Testis (tissue), 3 donors: ENCODE results near the gene BACH2. TPM values are rescaled to one million over a fixed set of nuclear protein-coding genes. Genes with fewer than 3 reads are reported as not detected.

Source experiments
- DNase-seq: peaks from one replicate; pipeline ENCODE4 v3.0.0-alpha.2; 2019
- H3K27ac ChIP-seq, 2 donors: fragments of 200-600 bp; sonication (generic); one replicate each; pipeline ENCODE4 v1.5.1; 2019
- H3K27me3 ChIP-seq: fragments of 200-600 bp; sonication (generic); one replicate; pipeline ENCODE4 v1.5.1; 2019
- H3K36me3 ChIP-seq: fragments of 200-600 bp; sonication (generic); one replicate; pipeline ENCODE4 v1.5.1; 2017; ENCODE audit warnings: low read depth; ENCODE audit errors: missing control alignments
- H3K4me1 ChIP-seq: fragments of 200-600 bp; sonication (generic); one replicate; pipeline ENCODE4 v1.5.1; 2019
- H3K4me3 ChIP-seq, 2 donors: fragments of 200-600 bp; sonication (generic); one replicate each; pipeline ENCODE4 v1.5.1; 2017 to 2019
- H3K9me3 ChIP-seq: fragments of 200-600 bp; sonication (generic); one replicate; pipeline ENCODE4 v1.5.1; 2017
- POLR2A ChIP-seq: fragments of 450-650 bp; IDR thresholded peaks from one replicate; pipeline ENCODE4 v1.6.1; 2017; ENCODE audit warnings: antibody characterized with exemption, mild to moderate bottlenecking, moderate library complexity
- WGBS, 2 donors: methylation state at CpG; one replicate each; pipeline ENCODE4 v1.1.5; 2018; 5-methylcytosine and 5-hydroxymethylcytosine counted together
- intact Hi-C: fragments of 100-400 bp; cut with DNase I; formaldehyde crosslinking; loops from one replicate; pipeline ENCODE4 v1.15.1; 2023; ENCODE audit warnings: low total_unique reads
- polyA plus RNA-seq: library from polyadenylated mRNA; stranded (reverse); fragments of 350-450 nt; fragmentation: Illumina TruSeq; extraction: RNeasy Lipid Tissue Mini Kit (QIAGEN cat#74804); gene quantifications from one replicate; pipeline ENCODE4 v1.2.3, GENCODE V29; 2014; ENCODE audit warnings: low read depth, low replicate concordance; ENCODE audit not compliant: insufficient read depth
- total RNA-seq, 2 donors: library from RNA; depleted of rRNA; stranded (reverse); fragments of >200 nt; gene quantifications; one replicate each; pipeline ENCODE4 v1.2.3, GENCODE V29; 2016
- TF ChIP-seq, protein P1 (sequence below), 3 experiments: fragments of 450-650 bp in 2 of 3; fragments of 200-600 bp in 1 of 3; sonication (generic) in 1 of 3; IDR thresholded peaks; one replicate each; pipeline ENCODE4 v1.5.1; 2016 to 2019; ENCODE audit warnings: antibody characterized with exemption in 3 of 3, mild to moderate bottlenecking in 2 of 3, moderate library complexity in 1 of 3

BACH2 gene
- total and polyA plus RNA-seq, 3 donors from 2014 or later: 5.0 to 8.3 (median 6.5) TPM

DNA sequence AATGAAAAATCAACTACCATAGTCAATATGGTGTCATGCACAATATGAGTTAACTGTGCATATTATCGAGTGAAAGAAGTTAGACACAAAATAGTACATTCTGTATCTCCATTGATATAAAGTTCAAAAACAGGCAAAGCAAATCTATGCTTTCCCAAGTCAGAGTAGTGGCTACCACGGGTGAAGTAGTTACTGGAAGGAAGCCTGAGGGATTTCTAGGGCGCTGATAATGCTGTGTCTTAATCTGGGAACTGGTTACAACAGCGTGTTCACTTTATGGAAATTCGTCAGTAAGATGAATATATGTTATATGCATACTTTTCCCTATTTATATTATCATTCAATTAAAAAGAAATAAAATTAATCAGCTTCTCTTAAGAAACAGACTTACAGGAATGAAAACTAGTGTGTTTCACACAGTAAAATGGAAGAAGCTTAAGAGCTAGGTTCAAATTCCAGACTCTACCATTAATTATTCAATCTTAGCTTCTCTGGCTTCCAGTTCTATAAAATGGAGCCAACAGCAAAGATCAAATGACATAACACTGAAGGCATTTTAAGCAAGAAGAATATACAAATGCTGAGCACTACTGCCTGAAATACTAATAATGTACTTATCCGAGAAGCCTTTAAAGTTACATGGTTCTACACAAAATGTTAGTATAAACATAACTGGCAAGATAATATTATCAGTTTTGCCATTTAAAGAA, 19.2 kb downstream of the BACH2 start:
- 66 to 68% methylated on average over 6 of the region's 6 CpGs for WGBS, 2 donors
- no peak for DNase-seq
- TF ChIP-seq, protein P1, sequence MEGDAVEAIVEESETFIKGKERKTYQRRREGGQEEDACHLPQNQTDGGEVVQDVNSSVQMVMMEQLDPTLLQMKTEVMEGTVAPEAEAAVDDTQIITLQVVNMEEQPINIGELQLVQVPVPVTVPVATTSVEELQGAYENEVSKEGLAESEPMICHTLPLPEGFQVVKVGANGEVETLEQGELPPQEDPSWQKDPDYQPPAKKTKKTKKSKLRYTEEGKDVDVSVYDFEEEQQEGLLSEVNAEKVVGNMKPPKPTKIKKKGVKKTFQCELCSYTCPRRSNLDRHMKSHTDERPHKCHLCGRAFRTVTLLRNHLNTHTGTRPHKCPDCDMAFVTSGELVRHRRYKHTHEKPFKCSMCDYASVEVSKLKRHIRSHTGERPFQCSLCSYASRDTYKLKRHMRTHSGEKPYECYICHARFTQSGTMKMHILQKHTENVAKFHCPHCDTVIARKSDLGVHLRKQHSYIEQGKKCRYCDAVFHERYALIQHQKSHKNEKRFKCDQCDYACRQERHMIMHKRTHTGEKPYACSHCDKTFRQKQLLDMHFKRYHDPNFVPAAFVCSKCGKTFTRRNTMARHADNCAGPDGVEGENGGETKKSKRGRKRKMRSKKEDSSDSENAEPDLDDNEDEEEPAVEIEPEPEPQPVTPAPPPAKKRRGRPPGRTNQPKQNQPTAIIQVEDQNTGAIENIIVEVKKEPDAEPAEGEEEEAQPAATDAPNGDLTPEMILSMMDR (IDR thresholded peaks at IDR 0.05): no peak
- TF ChIP-seq POLR2A: no peak
- Histone ChIP-seq H3K4me1 (no peaks in the 10 kb centered on the region), H3K4me3 (no peak overlapping the region), H3K27me3 (no peaks in the 10 kb centered on the region), H3K27ac (no peak overlapping the region), H3K9me3 (no peaks in the 10 kb centered on the region), H3K36me3 (no peaks in the 10 kb centered on the region)
- intact Hi-C loops: no loop called here

DNA sequence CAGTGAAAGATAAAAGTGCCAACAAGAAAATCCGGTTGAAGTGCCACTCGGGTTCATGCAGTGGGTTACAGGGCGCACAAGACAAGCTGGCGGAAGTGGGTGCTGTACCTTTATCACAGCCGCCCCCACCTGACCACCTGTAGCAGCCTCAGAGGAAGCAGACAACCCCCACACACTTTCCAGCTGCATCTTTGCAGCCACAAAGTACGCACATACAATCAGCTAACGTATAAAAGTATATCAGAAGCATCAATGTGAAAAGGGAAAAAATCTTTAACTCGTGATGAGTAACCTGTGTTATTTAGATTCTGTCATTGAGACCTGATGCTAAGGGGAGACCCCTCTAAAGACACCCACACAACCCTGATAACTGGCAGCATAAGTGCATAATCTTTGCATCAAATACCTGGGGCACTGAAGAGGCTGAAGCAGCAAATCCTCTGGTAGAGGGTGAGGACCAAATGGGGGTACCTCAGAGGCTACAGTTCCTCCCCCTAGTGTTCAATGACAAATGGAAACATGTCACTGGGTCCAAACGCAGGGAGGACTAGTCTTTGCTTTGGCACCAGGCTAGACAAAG, 22.1 kb downstream of the BACH2 start:
- no peak for DNase-seq
- Histone ChIP-seq H3K4me3 (no peak overlapping the region), H3K27ac (no peak overlapping the region), H3K4me1 (no peaks in the 10 kb centered on the region), H3K9me3 (no peaks in the 10 kb centered on the region), H3K27me3 (no peaks in the 10 kb centered on the region), H3K36me3 (no peaks in the 10 kb centered on the region)
- TF ChIP-seq, protein P1 (IDR thresholded peaks at IDR 0.05): no peak
- no peak for TF ChIP-seq POLR2A
- intact Hi-C loops: no loop called here
- 45 to 62% methylated on average over 9 of the region's 9 CpGs for WGBS, 2 donors

DNA sequence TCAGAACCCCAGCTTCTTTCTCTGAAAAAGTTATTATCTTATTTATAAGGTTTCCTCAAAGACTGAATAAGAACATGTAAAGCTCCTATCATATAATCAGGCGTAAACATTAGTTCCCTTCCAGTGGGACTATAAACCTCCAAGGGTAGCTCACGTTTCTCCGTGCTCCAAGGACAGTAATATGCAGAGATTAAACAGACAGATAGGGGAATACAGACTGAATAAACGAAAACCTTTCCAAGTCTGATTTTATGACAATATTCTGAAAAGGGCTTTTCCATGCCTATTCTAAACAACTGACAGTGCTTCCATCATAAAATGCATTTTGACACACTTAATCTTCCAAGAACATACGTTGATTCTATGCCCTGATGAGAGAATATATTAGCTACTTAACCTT, 22.8 kb downstream of the BACH2 start:
- intact Hi-C loops: no loop called here
- no peaks in the 10 kb centered on the region for H3K36me3 ChIP-seq
- WGBS, 2 donors: 49 to 66% methylated on average over 5 of the region's 5 CpGs
- H3K4me1 ChIP-seq: no peaks in the 10 kb centered on the region
- H3K9me3 ChIP-seq: no peaks in the 10 kb centered on the region
- no peak overlapping the region for H3K4me3 ChIP-seq
- no peak overlapping the region for H3K27ac ChIP-seq
- H3K27me3 ChIP-seq: no peaks in the 10 kb centered on the region
- no peak for DNase-seq
- TF ChIP-seq, protein P1 (IDR thresholded peaks at IDR 0.05): no peak
- TF ChIP-seq POLR2A: no peak

DNA sequence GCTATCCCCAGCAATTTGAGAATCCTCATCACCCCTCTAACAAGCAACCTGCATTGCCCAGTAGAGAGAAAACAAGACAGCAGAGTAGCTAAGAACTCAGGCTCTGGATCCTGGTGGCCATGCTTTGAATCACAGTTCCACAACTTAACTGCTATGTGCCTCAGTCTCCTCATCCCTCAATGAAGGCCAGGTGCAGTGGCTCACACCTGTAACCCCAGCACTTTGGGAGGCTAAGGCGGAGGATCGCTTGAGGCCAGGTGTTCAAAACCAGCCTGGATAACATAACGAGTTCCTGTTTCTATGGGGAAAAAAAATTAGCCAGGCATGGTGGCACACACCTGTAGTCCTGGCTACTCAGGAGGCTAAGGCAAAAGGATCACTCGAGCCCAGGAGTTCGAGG, 23.7 kb downstream of the BACH2 start:
- Histone ChIP-seq H3K27ac (no peak overlapping the region), H3K27me3 (no peaks in the 10 kb centered on the region), H3K36me3 (no peaks in the 10 kb centered on the region), H3K4me1 (no peaks in the 10 kb centered on the region), H3K9me3 (no peaks in the 10 kb centered on the region), H3K4me3 (no peak overlapping the region)
- WGBS, 2 donors: 96 to 97% methylated on average over 5 of the region's 5 CpGs
- TF ChIP-seq, protein P1 (IDR thresholded peaks at IDR 0.05): no peak
- TF ChIP-seq POLR2A: no peak
- intact Hi-C loops: no loop called here
- DNase-seq: no peak

- H3K9me3 ChIP-seq: no peaks in the 10 kb centered on the region
- no peak for DNase-seq
- H3K4me3 ChIP-seq: no peak overlapping the region
- no peaks in the 10 kb centered on the region for H3K36me3 ChIP-seq
- no peak for TF ChIP-seq POLR2A
- TF ChIP-seq, protein P1 (IDR thresholded peaks at IDR 0.05): no peak
- WGBS, 2 donors: 78 to 81% methylated on average over 7 of the region's 7 CpGs
- no peaks in the 10 kb centered on the region for H3K27me3 ChIP-seq
- intact Hi-C loops: no loop called here
- no peaks in the 10 kb centered on the region for H3K4me1 ChIP-seq
- H3K27ac ChIP-seq: no peak overlapping the region
Observed at GRCh38 chr6:90271831-90272230, 24.8 kb downstream of the BACH2 start.
